ENCODE results near the gene SMIM12.

The SMIM12 gene, protein sequence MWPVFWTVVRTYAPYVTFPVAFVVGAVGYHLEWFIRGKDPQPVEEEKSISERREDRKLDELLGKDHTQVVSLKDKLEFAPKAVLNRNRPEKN

DNA sequence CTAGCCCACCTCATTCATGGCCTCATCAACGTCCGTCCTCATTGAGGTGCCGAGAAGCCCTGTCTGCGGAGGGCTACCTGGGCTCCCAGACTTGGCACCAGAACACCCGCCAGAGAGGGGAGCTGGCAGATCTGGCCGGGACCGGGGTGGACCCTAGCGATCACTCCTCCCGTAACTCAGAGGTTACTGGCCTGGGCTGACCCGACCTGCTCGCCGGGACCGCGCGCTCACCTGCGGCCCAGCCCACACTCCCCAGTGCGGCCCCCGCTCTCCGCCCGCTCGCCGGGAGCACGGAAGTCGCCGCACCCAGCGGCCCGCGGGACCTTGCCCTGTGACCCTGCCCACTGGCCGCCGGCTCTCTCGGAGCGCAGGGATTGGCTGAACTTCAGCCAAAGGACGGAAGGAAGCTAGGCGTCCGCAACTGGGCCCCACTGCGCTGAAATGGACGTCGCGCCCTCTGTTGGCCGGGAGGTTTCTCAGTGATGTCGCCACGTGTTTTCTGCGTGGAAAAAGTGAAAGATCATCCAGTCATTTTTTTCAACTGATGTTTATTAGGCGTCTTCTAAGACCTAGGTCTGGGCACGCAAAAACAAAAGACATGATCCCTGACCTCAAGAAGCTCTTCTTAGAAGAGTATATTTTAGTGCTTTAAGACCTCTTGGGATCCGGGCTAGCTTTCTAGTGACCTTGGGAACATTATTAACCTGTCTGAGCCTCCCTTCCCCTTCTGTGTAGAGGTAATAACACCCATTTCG, at the start of gene SMIM12:
Gene SMIM12, minus strand, starts transcription at position 304 of the 755 bp plus-strand sequence. CDS start 3,772 bp downstream, outside the sequence.
- H3K4me3 Mint-ChIP-seq: peak within 1 kb of the TSS; percentile 95
- H3K27ac Mint-ChIP-seq: no peak within 1 kb of the TSS
- peaks cover 15% of the 10 kb centered on the region for H3K4me1 Mint-ChIP-seq
- H3K36me3 Mint-ChIP-seq (ENCODE audit: low read depth): peaks cover 6% of the 10 kb centered on the region
- H3K27me3 Mint-ChIP-seq (ENCODE audit: low read depth, poor library complexity): peaks cover 39% of the 10 kb centered on the region
- H3K9me3 Mint-ChIP-seq: peaks cover 4% of the 10 kb centered on the region
- TF ChIP-seq, protein P1, sequence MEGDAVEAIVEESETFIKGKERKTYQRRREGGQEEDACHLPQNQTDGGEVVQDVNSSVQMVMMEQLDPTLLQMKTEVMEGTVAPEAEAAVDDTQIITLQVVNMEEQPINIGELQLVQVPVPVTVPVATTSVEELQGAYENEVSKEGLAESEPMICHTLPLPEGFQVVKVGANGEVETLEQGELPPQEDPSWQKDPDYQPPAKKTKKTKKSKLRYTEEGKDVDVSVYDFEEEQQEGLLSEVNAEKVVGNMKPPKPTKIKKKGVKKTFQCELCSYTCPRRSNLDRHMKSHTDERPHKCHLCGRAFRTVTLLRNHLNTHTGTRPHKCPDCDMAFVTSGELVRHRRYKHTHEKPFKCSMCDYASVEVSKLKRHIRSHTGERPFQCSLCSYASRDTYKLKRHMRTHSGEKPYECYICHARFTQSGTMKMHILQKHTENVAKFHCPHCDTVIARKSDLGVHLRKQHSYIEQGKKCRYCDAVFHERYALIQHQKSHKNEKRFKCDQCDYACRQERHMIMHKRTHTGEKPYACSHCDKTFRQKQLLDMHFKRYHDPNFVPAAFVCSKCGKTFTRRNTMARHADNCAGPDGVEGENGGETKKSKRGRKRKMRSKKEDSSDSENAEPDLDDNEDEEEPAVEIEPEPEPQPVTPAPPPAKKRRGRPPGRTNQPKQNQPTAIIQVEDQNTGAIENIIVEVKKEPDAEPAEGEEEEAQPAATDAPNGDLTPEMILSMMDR (IDR thresholded peaks at IDR 0.05): peak; percentile 57
- DNase-seq: peak; percentile 89

DNA sequence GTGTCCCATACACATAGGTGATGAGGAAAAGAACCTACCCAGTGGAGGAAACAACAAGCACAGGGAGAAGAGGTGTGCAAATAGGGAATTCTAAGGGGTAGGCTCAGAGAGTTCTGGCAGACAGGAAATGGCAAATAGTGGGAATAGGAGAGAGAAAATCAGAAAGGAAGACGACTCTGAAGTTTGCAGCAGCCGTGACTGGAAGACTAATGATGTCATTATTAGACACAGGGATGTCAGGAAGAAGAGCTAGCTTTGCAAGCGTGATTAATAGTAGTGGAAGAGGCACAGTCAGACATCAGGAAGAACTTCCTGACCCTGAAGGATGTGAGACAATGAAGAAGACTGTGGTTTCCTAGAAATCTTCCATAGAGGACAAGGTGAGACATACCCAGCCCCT, 48.8 kb upstream of the SMIM12 start:
- H3K4me1 Mint-ChIP-seq: no peaks in the 10 kb centered on the region
- H3K36me3 Mint-ChIP-seq (ENCODE audit: low read depth): no peaks in the 10 kb centered on the region
- no peak for DNase-seq
- TF ChIP-seq, protein P1 (IDR thresholded peaks at IDR 0.05): no peak
- no peaks in the 10 kb centered on the region for H3K9me3 Mint-ChIP-seq
- H3K27me3 Mint-ChIP-seq (ENCODE audit: low read depth, poor library complexity): peaks cover 25% of the 10 kb centered on the region
- H3K27ac Mint-ChIP-seq: no peak overlapping the region
- no peak overlapping the region for H3K4me3 Mint-ChIP-seq

DNA sequence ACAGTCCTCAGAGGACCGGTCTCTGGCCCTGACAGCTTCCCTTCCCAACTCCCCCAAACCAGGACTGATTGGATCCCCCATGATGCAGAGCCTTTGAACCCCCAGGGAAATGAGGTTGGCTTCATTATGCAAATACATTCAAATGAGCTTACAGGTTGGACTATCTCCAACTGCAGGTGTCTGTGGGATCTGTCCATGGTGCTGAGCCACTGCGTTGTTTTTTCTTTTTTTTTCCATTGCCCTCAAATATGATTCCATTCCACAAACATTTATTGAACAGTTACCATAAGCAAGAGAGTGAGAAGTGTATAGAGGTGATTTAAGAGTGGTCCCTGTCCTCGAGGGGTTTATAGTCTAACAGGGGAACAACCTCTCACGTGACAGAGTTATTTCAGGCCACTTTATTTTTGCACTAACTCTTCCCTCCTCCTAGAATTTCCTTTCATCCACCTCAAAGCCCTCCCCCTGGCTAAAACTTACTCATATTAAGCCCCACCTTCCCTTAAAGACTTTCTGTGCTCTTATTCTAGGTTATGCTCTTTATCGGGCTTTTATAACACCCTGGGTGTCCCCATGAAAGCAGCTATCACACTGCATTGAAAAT, 48.0 kb upstream of the SMIM12 start:
- no peaks in the 10 kb centered on the region for H3K4me1 Mint-ChIP-seq
- peaks cover 25% of the 10 kb centered on the region for H3K27me3 Mint-ChIP-seq (ENCODE audit: low read depth, poor library complexity)
- no peaks in the 10 kb centered on the region for H3K36me3 Mint-ChIP-seq (ENCODE audit: low read depth)
- no peaks in the 10 kb centered on the region for H3K9me3 Mint-ChIP-seq
- TF ChIP-seq, protein P1 (IDR thresholded peaks at IDR 0.05): no peak
- no peak overlapping the region for H3K4me3 Mint-ChIP-seq
- H3K27ac Mint-ChIP-seq: no peak overlapping the region
- peak; percentile 39 for DNase-seq

DNA sequence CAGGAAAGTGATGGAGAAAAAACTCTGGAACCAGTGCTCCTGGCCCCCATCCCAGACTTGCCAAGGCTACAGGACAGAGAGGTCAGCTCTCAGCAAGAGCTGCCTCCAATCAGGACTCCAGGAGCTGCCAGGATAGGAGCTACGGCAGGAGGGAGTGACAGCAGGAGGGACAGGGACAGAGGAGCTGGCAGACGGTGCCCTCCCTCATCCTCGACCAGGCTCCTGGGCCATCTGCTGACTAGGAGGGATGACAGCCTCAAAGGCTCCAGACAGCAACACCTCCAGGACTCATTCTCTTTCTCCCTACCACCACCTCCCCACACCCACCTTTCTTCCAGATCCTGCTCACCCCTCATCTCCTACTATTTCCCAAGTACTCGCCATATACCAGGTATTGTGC, 47.2 kb upstream of the SMIM12 start:
- H3K4me3 Mint-ChIP-seq: no peak overlapping the region
- DNase-seq: no peak
- no peaks in the 10 kb centered on the region for H3K36me3 Mint-ChIP-seq (ENCODE audit: low read depth)
- H3K27ac Mint-ChIP-seq: no peak overlapping the region
- no peaks in the 10 kb centered on the region for H3K9me3 Mint-ChIP-seq
- H3K27me3 Mint-ChIP-seq (ENCODE audit: low read depth, poor library complexity): peaks cover 32% of the 10 kb centered on the region
- no peaks in the 10 kb centered on the region for H3K4me1 Mint-ChIP-seq
- TF ChIP-seq, protein P1 (IDR thresholded peaks at IDR 0.05): no peak

DNA sequence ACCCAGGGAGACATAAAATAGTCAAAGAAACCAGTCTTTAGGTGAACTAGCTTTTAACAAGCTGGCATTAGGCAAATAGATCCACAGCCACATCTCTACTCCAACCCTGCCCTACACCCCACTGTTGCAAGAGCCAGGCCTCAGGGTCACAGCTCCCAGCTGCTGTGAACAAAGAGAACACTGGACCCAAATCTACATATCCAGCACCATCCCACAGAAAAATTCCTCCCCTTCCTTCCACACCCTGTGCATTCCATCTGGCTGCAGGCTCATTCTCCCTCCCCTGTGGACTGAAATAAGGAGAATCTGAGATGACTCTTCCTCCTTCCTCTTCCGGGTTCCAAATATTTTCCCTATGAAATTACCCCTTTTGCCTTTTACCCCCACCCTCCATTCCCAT, 46.7 kb upstream of the SMIM12 start:
- H3K27ac Mint-ChIP-seq: no peak overlapping the region
- no peak for DNase-seq
- H3K27me3 Mint-ChIP-seq (ENCODE audit: low read depth, poor library complexity): peaks cover 32% of the 10 kb centered on the region
- TF ChIP-seq, protein P1 (IDR thresholded peaks at IDR 0.05): no peak
- H3K9me3 Mint-ChIP-seq: no peaks in the 10 kb centered on the region
- H3K36me3 Mint-ChIP-seq (ENCODE audit: low read depth): no peaks in the 10 kb centered on the region
- no peak overlapping the region for H3K4me3 Mint-ChIP-seq
- H3K4me1 Mint-ChIP-seq: no peaks in the 10 kb centered on the region
